ENCODE measurements around the gene DENND5A. TPM values are rescaled to one million over a fixed set of nuclear protein-coding genes. Genes with fewer than 3 reads are reported as not detected.
A peak's percentile ranks its signal among the peaks of the same experiment; 100 is the strongest.

DENND5A gene
- total RNA-seq (ENCODE audit: low replicate concordance) = 38.7 and 76.0 TPM in 2 replicates
- long read RNA-seq, partial matches to known transcripts = 22 of 34 reads
- long read RNA-seq, other reads (novel, unspliced or antisense) = 10 of 34 reads

GRCh38 chr11:9265211-9266131 lies at the start of gene DENND5A:
TSS of gene DENND5A (minus strand) at chr11:9265350. CDS start at chr11:9265069, 281 bp downstream.
- TF ChIP-seq CTCF (conservative IDR thresholded peaks at IDR 0.05) = no peak
- Mint-ChIP-seq H3K36me3 (peaks cover 5% of the 10 kb centered on the region), H3K4me1 (ENCODE audit: unreplicated experiment) (peaks cover 43% of the 10 kb centered on the region), H3K9me3 (peaks cover 3% of the 10 kb centered on the region), H3K27ac (peak within 1 kb of the TSS; percentile 92), H3K4me3 (peak within 1 kb of the TSS; percentile 91), H3K27me3 (no peaks in the 10 kb centered on the region)
- DNase-seq (ENCODE audit: extremely low spot score, unreplicated experiment) = peak; percentile 82

- DNase-seq (ENCODE audit: extremely low spot score, unreplicated experiment) = peak; percentile 100
- Mint-ChIP-seq H3K36me3 (peaks cover 14% of the 10 kb centered on the region), H3K27me3 (peaks cover 9% of the 10 kb centered on the region), H3K4me1 (ENCODE audit: unreplicated experiment) (peaks cover 42% of the 10 kb centered on the region), H3K4me3 (peak within 1 kb of the TSS; percentile 97), H3K27ac (peak within 1 kb of the TSS; percentile 98), H3K9me3 (peaks cover 4% of the 10 kb centered on the region)
- TF ChIP-seq CTCF (conservative IDR thresholded peaks at IDR 0.05) = no peak
These were observed 49.3 kb upstream of the DENND5A start, which contains the start of gene TMEM41B for GRCh38 chr11:9314291-9315077. TSS of gene TMEM41B (minus strand) at chr11:9314593. CDS start at chr11:9314441, 152 bp downstream.

GRCh38 chr11:9313648-9314290 lies 48.6 kb upstream of the DENND5A start:
- H3K36me3 Mint-ChIP-seq = peaks cover 14% of the 10 kb centered on the region
- H3K4me1 Mint-ChIP-seq (ENCODE audit: unreplicated experiment) = peaks cover 35% of the 10 kb centered on the region
- H3K27me3 Mint-ChIP-seq = peaks cover 6% of the 10 kb centered on the region
- DNase-seq (ENCODE audit: extremely low spot score, unreplicated experiment) = no peak
- H3K4me3 Mint-ChIP-seq = peak overlapping the region; percentile 97
- TF ChIP-seq CTCF (conservative IDR thresholded peaks at IDR 0.05) = no peak
- H3K9me3 Mint-ChIP-seq = peaks cover 4% of the 10 kb centered on the region
- peak overlapping the region; percentile 98 for H3K27ac Mint-ChIP-seq

GRCh38 chr11:9310485-9311090 lies 45.4 kb upstream of the DENND5A start:
- Mint-ChIP-seq H3K36me3 (peaks cover 24% of the 10 kb centered on the region), H3K4me1 (ENCODE audit: unreplicated experiment) (peaks cover 34% of the 10 kb centered on the region), H3K4me3 (peak overlapping the region; percentile 48), H3K27me3 (no peaks in the 10 kb centered on the region), H3K9me3 (peaks cover 9% of the 10 kb centered on the region), H3K27ac (no peak overlapping the region)
- TF ChIP-seq CTCF (conservative IDR thresholded peaks at IDR 0.05) = no peak
- no peak for DNase-seq (ENCODE audit: extremely low spot score, unreplicated experiment)

- H3K4me1 Mint-ChIP-seq (ENCODE audit: unreplicated experiment) = peaks cover 5% of the 10 kb centered on the region
- H3K4me3 Mint-ChIP-seq = no peak overlapping the region
- no peak for DNase-seq (ENCODE audit: extremely low spot score, unreplicated experiment)
- H3K27me3 Mint-ChIP-seq = no peaks in the 10 kb centered on the region
- H3K27ac Mint-ChIP-seq = no peak overlapping the region
- H3K36me3 Mint-ChIP-seq = peaks cover 10% of the 10 kb centered on the region
- H3K9me3 Mint-ChIP-seq = peaks cover 5% of the 10 kb centered on the region
- TF ChIP-seq CTCF (conservative IDR thresholded peaks at IDR 0.05) = no peak
These were observed 39.0 kb upstream of the DENND5A start for GRCh38 chr11:9304178-9304577.
